RWPE1 (cell line): Measurements from ENCODE around the gene AKAP17A.

Experiments
- CTCF ChIA-PET: fragments of 350-600 bp; sonication (Branson Sonifier 250); formaldehyde crosslinking; extraction: SDS; loops from one replicate; lab custom pipeline; 2021; lab: Yijun Ruan, JAX
- POLR2A ChIA-PET: fragments of 400-600 bp; formaldehyde crosslinking; extraction: SDS; loops from one replicate; lab custom pipeline; 2020; ENCODE audit warnings: antibody characterized with exemption; ENCODE audit not compliant: low non-redundant PET; lab: Yijun Ruan, JAX
- DNase-seq: peaks from one replicate; pipeline ENCODE4 v3.0.0; 2012; ENCODE audit warnings: low spot score
- H3K27ac ChIP-seq: fragments of 450-650 bp; 2 replicates; pipeline ENCODE4 v1.5.1; 2017
- CTCF ChIP-seq: fragments of 450-650 bp; conservative IDR thresholded peaks from 2 replicates; pipeline ENCODE4 v1.5.1; 2017; ENCODE audit warnings: low read depth, mild to moderate bottlenecking

AKAP17A gene

DNA sequence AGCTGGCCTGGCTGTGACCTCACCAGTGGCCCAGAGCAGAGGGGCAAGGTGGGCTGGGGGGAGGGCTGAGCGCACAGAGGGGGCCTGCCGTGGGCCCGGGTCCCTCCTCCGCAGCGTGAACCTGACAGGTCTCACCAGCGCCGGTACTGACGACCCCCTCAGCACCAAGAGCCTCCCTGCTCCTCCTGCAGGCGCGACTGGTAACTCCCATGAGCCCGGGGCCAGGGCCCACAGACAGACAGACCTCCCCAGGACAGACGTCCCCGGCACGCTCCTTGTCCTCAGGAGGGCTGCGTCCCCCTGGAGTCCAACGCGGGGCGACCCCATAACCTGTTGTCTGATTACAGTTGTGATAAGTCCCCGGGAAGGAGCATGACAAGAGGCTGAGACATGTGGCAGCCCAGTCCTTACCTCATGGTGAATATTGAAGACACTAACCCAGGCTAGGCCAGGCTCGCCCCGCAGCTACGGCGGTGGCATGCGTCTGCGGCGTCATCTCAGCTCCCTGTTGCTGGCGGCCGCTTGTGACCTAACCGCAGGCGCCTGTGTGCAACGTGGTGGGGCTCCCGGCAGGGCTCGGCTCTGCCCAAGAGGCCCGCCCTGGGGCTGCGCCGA, 8.5 kb downstream of the AKAP17A start:
- POLR2A ChIA-PET = no interaction called here
- CTCF ChIA-PET = no interaction called here
- no peak for TF ChIP-seq CTCF
- no peak for DNase-seq
- H3K27ac ChIP-seq = no peak overlapping the region

DNA sequence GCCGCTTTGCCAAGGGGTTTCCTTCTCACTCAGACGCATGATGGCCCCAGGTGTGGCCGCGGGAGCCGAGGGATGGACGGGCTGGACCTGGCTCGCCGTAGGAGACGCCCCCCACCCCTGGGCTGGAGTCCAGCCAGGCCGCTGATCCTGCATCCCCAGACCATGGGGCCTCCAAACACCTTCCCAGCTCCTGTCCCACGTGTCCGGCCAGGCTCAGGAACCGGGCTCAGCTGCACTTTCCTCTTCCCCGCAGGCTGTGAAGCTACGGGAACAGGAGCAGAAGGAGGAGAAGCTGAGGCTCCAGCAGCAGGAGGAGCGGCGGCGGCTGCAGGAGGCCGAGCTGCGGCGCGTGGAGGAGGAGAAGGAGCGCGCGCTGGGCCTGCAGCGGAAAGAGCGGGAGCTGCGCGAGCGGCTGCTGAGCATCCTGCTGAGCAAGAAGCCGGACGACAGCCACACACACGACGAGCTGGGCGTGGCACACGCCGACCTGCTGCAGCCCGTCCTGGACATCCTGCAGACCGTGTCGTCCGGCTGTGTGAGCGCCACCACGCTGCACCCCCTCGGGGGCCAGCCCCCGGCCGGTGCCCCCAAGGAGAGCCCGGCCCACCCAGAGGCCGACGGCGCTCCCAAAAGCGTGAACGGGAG, 9.1 kb downstream of the AKAP17A start:
- no peak overlapping the region for H3K27ac ChIP-seq
- CTCF ChIA-PET = no interaction called here
- POLR2A ChIA-PET = no interaction called here
- DNase-seq = no peak
- no peak for TF ChIP-seq CTCF

- ChIA-PET CTCF (no interaction called here), POLR2A (no interaction called here)
- no peak overlapping the region for H3K27ac ChIP-seq
- TF ChIP-seq CTCF = no peak
- no peak for DNase-seq
Observed at GRCh38 chrX:1601051-1601767, 9.8 kb downstream of the AKAP17A start.

GRCh38 chrX:1601768-1602085, 10.3 kb downstream of the AKAP17A start:
- TF ChIP-seq CTCF = no peak
- no peak overlapping the region for H3K27ac ChIP-seq
- ChIA-PET POLR2A (no interaction called here), CTCF (no interaction called here)
- no peak for DNase-seq

GRCh38 chrX:1602299-1602698, 10.9 kb downstream of the AKAP17A start:
- CTCF ChIA-PET = no interaction called here
- no peak for DNase-seq
- TF ChIP-seq CTCF = no peak
- no peak overlapping the region for H3K27ac ChIP-seq
- POLR2A ChIA-PET = no interaction called here

- TF ChIP-seq CTCF = no peak
- DNase-seq = no peak
- CTCF ChIA-PET = no interaction called here
- no peak overlapping the region for H3K27ac ChIP-seq
- POLR2A ChIA-PET = no interaction called here
Observed at GRCh38 chrX:1606496-1606895, 15.1 kb downstream of the AKAP17A start.
